Mucosa of stomach (tissue), 1 donor: Measurements from ENCODE around the gene DDX51.
"Not testable (repeated sequence)": the region's sequence is repeated elsewhere in the genome, so short reads cannot be mapped to it uniquely, and the experiment has no call there.

Experiments used
- H3K27me3 ChIP-seq: one replicate; pipeline ENCODE4 v1.7.0; 2013; ENCODE audit warnings: mild to moderate bottlenecking, low read length; ENCODE audit not compliant: control insufficient read depth, insufficient read depth
- H3K36me3 ChIP-seq: one replicate; pipeline ENCODE4 v1.7.0; 2013; ENCODE audit warnings: low read length; ENCODE audit not compliant: control insufficient read depth, insufficient read depth
- H3K4me1 ChIP-seq: one replicate; pipeline ENCODE4 v1.7.0; 2013; ENCODE audit warnings: mild to moderate bottlenecking, low read length; ENCODE audit not compliant: control insufficient read depth, insufficient read depth
- H3K4me3 ChIP-seq: one replicate; pipeline ENCODE4 v1.7.0; 2013; ENCODE audit warnings: low read length
- H3K9ac ChIP-seq: one replicate; pipeline ENCODE4 v1.7.0; 2013; ENCODE audit warnings: mild to moderate bottlenecking, low read length, moderate library complexity
- H3K9me3 ChIP-seq: one replicate; pipeline ENCODE4 v1.7.0; 2013; ENCODE audit warnings: mild to moderate bottlenecking, low read length, moderate library complexity; ENCODE audit not compliant: control insufficient read depth
- donor health status: Pancreatic carcinoma.

DDX51 gene

GRCh38 chr12:132136226-132136625 lies 7.9 kb downstream of the DDX51 start:
- not testable (repeated sequence) for H3K9me3 ChIP-seq, H3K36me3 ChIP-seq

GRCh38 chr12:132134653-132135183 lies 9.4 kb downstream of the DDX51 start:
- H3K27me3 ChIP-seq, H3K4me1 ChIP-seq, H3K9ac ChIP-seq, H3K4me3 ChIP-seq, H3K9me3 ChIP-seq, H3K36me3 ChIP-seq: not testable (repeated sequence)

More at GRCh38 chr12:132136226-132136625, 7.9 kb downstream of the DDX51 start:
- H3K9ac ChIP-seq, H3K27me3 ChIP-seq, H3K4me1 ChIP-seq, H3K4me3 ChIP-seq: not testable (repeated sequence)

- Histone ChIP-seq H3K4me1 (no peaks in the 10 kb centered on the region), H3K9ac (no peak overlapping the region), H3K36me3 (no peaks in the 10 kb centered on the region), H3K9me3 (no peaks in the 10 kb centered on the region), H3K27me3 (no peaks in the 10 kb centered on the region), H3K4me3 (no peak overlapping the region)
Measured at GRCh38 chr12:132133952-132134652, 10.0 kb downstream of the DDX51 start.

- Histone ChIP-seq H3K4me3 (no peak overlapping the region), H3K9ac (no peak overlapping the region), H3K27me3 (no peaks in the 10 kb centered on the region), H3K9me3 (no peaks in the 10 kb centered on the region), H3K36me3 (no peaks in the 10 kb centered on the region), H3K4me1 (no peaks in the 10 kb centered on the region)
Measured at GRCh38 chr12:132132609-132133430, 11.3 kb downstream of the DDX51 start.

- H3K27me3 ChIP-seq: no peaks in the 10 kb centered on the region
- no peaks in the 10 kb centered on the region for H3K4me1 ChIP-seq
- no peaks in the 10 kb centered on the region for H3K9me3 ChIP-seq
- no peaks in the 10 kb centered on the region for H3K36me3 ChIP-seq
- no peak overlapping the region for H3K4me3 ChIP-seq
- no peak overlapping the region for H3K9ac ChIP-seq
Measured at GRCh38 chr12:132131952-132132351, 12.2 kb downstream of the DDX51 start.

GRCh38 chr12:132131229-132131628 lies 12.9 kb downstream of the DDX51 start:
- H3K27me3 ChIP-seq: no peaks in the 10 kb centered on the region
- H3K4me3 ChIP-seq: no peak overlapping the region
- H3K36me3 ChIP-seq: no peaks in the 10 kb centered on the region
- no peaks in the 10 kb centered on the region for H3K9me3 ChIP-seq
- H3K4me1 ChIP-seq: no peaks in the 10 kb centered on the region
- no peak overlapping the region for H3K9ac ChIP-seq

- Histone ChIP-seq H3K4me3 (no peak overlapping the region), H3K4me1 (no peaks in the 10 kb centered on the region), H3K36me3 (no peaks in the 10 kb centered on the region), H3K9me3 (no peaks in the 10 kb centered on the region), H3K27me3 (no peaks in the 10 kb centered on the region), H3K9ac (no peak overlapping the region)
Measured at GRCh38 chr12:132130690-132131089, 13.4 kb downstream of the DDX51 start.

- no peaks in the 10 kb centered on the region for H3K9me3 ChIP-seq
- H3K4me3 ChIP-seq: no peak overlapping the region
- no peaks in the 10 kb centered on the region for H3K36me3 ChIP-seq
- no peak overlapping the region for H3K9ac ChIP-seq
- H3K27me3 ChIP-seq: no peaks in the 10 kb centered on the region
- H3K4me1 ChIP-seq: no peaks in the 10 kb centered on the region
Measured at GRCh38 chr12:132129007-132129406, 15.1 kb downstream of the DDX51 start.

GRCh38 chr12:132127041-132127440 lies 17.1 kb downstream of the DDX51 start:
- no peaks in the 10 kb centered on the region for H3K36me3 ChIP-seq
- no peaks in the 10 kb centered on the region for H3K9me3 ChIP-seq
- no peaks in the 10 kb centered on the region for H3K4me1 ChIP-seq
- no peak overlapping the region for H3K9ac ChIP-seq
- no peak overlapping the region for H3K4me3 ChIP-seq
- H3K27me3 ChIP-seq: no peaks in the 10 kb centered on the region

- Histone ChIP-seq H3K27me3 (no peaks in the 10 kb centered on the region), H3K9me3 (no peaks in the 10 kb centered on the region), H3K36me3 (no peaks in the 10 kb centered on the region), H3K9ac (no peak overlapping the region), H3K4me1 (no peaks in the 10 kb centered on the region), H3K4me3 (no peak overlapping the region)
Measured at GRCh38 chr12:132125736-132126135, 18.4 kb downstream of the DDX51 start.

GRCh38 chr12:132124766-132125425 lies 19.2 kb downstream of the DDX51 start:
- Histone ChIP-seq H3K9me3 (no peaks in the 10 kb centered on the region), H3K36me3 (no peaks in the 10 kb centered on the region), H3K9ac (no peak overlapping the region), H3K4me1 (no peaks in the 10 kb centered on the region), H3K4me3 (no peak overlapping the region), H3K27me3 (no peaks in the 10 kb centered on the region)
